HepG2 (cell line): ENCODE measurements around the gene GALK2. TPM values are rescaled to one million over a fixed set of nuclear protein-coding genes. Genes with fewer than 3 reads are reported as not detected.

Source experiments
- ATAC-seq: fragments of 200-7000 bp; cut with Tn5 transposase; 3 replicates; pipeline ENCODE4 v1.9.1; 2020; ENCODE audit warnings: mild to moderate bottlenecking, moderate library complexity
- BruUV-seq: library from RNA; stranded (reverse); fragments of 400-500 nt; replicated peaks from 2 replicates; lab custom pipeline; 2021; lab: Mats Ljungman, UMichigan
- CTCF ChIA-PET: fragments of 300-600 bp; formaldehyde crosslinking; extraction: SDS; loops from one replicate; lab custom pipeline; 2021; ENCODE audit warnings: low total read pairs, inconsistent platforms, low intra/inter-chr PET ratio; lab: Yijun Ruan, JAX
- POLR2A ChIA-PET: fragments of 350-600 bp; sonication (Branson Sonifier 250); formaldehyde crosslinking; loops from one replicate; lab custom pipeline; 2020; ENCODE audit warnings: antibody characterized with exemption, inconsistent platforms; lab: Yijun Ruan, JAX
- DNase-seq: peaks from one replicate; pipeline ENCODE4 v3.0.0-alpha.2; 2015; ENCODE audit warnings: low spot score
- FAIRE-seq: peaks from 3 replicates; lab custom pipeline; 2011; peaks lifted over from hg19 to GRCh38; lab: Jason Lieb, UNC
- H2AFZ ChIP-seq: one replicate; pipeline ENCODE4 v1.6.1; 2011; ENCODE audit warnings: low read length, inconsistent platforms
- H3K27ac ChIP-seq: fragments of 300-600 bp; 3 replicates; pipeline ENCODE4 v1.8.0; 2011; ENCODE audit warnings: mixed run types, mild to moderate bottlenecking, mixed read lengths, low read length, inconsistent platforms; ENCODE audit not compliant: insufficient read depth; ENCODE audit errors: extremely low read length
- H3K27me3 ChIP-seq, 2 experiments: fragments of 200-600 bp in 1 of 2; 2 replicates in 1 of 2; 3 replicates in 1 of 2; pipeline versions ENCODE4 v1.6.0 to v1.8.0; 2011; ENCODE audit warnings: low read length in 2 of 2, mild to moderate bottlenecking in 2 of 2, moderate library complexity in 2 of 2, inconsistent platforms in 1 of 2; ENCODE audit not compliant: insufficient read depth in 2 of 2, control insufficient read depth in 1 of 2
- H3K36me3 ChIP-seq, 2 experiments: fragments of 200-600 bp in 1 of 2; replicated peaks in 1 of 2; 2 replicates in 1 of 2; 3 replicates in 1 of 2; pipeline versions ENCODE4 v1.5.1 to v1.8.0; 2011; ENCODE audit warnings: low read length in 2 of 2, inconsistent platforms in 1 of 2; ENCODE audit not compliant: insufficient read depth in 2 of 2, control insufficient read depth in 1 of 2
- H3K4me1 ChIP-seq: 2 replicates; pipeline ENCODE4 v1.5.1; 2012; ENCODE audit warnings: low read length, inconsistent platforms; ENCODE audit not compliant: insufficient read depth
- H3K4me2 ChIP-seq: 2 replicates; pipeline ENCODE4 v1.6.0; 2011; ENCODE audit warnings: low read depth, low read length, inconsistent platforms
- H3K4me3 ChIP-seq, 3 experiments: fragments of 200-600 bp in 1 of 3; sonication (generic), shearing (Covaris generic) in 1 of 3; replicated peaks in 1 of 3; 2 replicates each; pipeline ENCODE4 v1.5.1; 2011 to 2016; ENCODE audit warnings: low read length in 3 of 3, inconsistent platforms in 2 of 3, low read depth in 2 of 3, mild to moderate bottlenecking in 2 of 3, control low read depth in 1 of 3, mixed read lengths in 1 of 3; ENCODE audit not compliant: insufficient read depth in 1 of 3
- H3K79me2 ChIP-seq: one replicate; pipeline ENCODE4 v1.6.1; 2011; ENCODE audit warnings: low read length, inconsistent platforms; ENCODE audit not compliant: insufficient read depth
- H3K9ac ChIP-seq: 2 replicates; pipeline ENCODE4 v1.6.0; 2011; ENCODE audit warnings: mild to moderate bottlenecking, low read depth, low read length, inconsistent platforms; ENCODE audit not compliant: insufficient read depth
- H3K9me3 ChIP-seq: 2 replicates; pipeline ENCODE4 v1.5.1; 2012; ENCODE audit warnings: mild to moderate bottlenecking, low read length
- H4K20me1 ChIP-seq: 2 replicates; pipeline ENCODE4 v1.6.0; 2011; ENCODE audit warnings: inconsistent platforms, mild to moderate bottlenecking, low read length, moderate library complexity; ENCODE audit not compliant: insufficient read depth
- EEA1 ChIP-seq: sonication (generic); formaldehyde crosslinking; IDR thresholded peaks from 2 replicates; pipeline ENCODE4 v1.5.1; 2020; ENCODE audit warnings: mild to moderate bottlenecking, missing genetic modification reagents, borderline replicate concordance
- ESRRA ChIP-seq: sonication (generic); formaldehyde crosslinking; IDR thresholded peaks from 2 replicates; pipeline ENCODE4 v1.5.1; 2020; ENCODE audit warnings: mild to moderate bottlenecking, low read depth, missing genetic modification reagents
- JUN ChIP-seq: sonication (generic); formaldehyde crosslinking; IDR thresholded peaks from 2 replicates; pipeline ENCODE4 v1.4.0; 2020; ENCODE audit warnings: mild to moderate bottlenecking, missing genetic modification reagents
- SIN3A ChIP-seq: IDR thresholded peaks from 2 replicates; pipeline ENCODE4 v1.6.1; 2011; ENCODE audit warnings: low read depth, mild to moderate bottlenecking, control low read depth, low read length, borderline replicate concordance
- ZGPAT ChIP-seq: IDR thresholded peaks from 2 replicates; pipeline ENCODE4 v1.6.1; 2016; ENCODE audit warnings: mild to moderate bottlenecking
- ZNF232 ChIP-seq: sonication (generic); formaldehyde crosslinking; IDR thresholded peaks from 2 replicates; pipeline ENCODE4 v1.4.0; 2020; ENCODE audit warnings: missing genetic modification reagents, borderline replicate concordance
- ZNF678 ChIP-seq: sonication (generic); formaldehyde crosslinking; IDR thresholded peaks from 2 replicates; pipeline ENCODE4 v1.4.0; 2020; ENCODE audit warnings: mild to moderate bottlenecking, missing genetic modification reagents
- ZNF850 ChIP-seq: sonication (generic); formaldehyde crosslinking; conservative IDR thresholded peaks from 2 replicates; pipeline ENCODE4 v1.9.0; 2021; ENCODE audit warnings: mild to moderate bottlenecking, missing genetic modification reagents
- WGBS: methylation state at CpG from one replicate; pipeline ENCODE4 v1.1.6; 2017; ENCODE audit warnings: low lambda C conversion rate; 5-methylcytosine and 5-hydroxymethylcytosine counted together
- in situ Hi-C: cut with HindIII; loops from 2 replicates; pipeline ENCODE4 v1.10.0; 2017; ENCODE audit warnings: low pct_unique_long_range_greater_than_20kb; ENCODE audit not compliant: extremely low pct_ligation_motif_present
- intact Hi-C: fragments of 100-400 bp; cut with micrococcal nuclease; formaldehyde crosslinking; loops from one replicate; pipeline ENCODE4 v1.10.0; 2022; ENCODE audit not compliant: unreplicated experiment
- polyA plus RNA-seq, 8 experiments: library from polyadenylated mRNA; depleted of rRNA in 3 of 8; stranded (reverse) in 7 of 8; unstranded in 1 of 8; fragments of >200 nt; fragmentation: Illumina TruSeq in 4 of 8; extraction: Trizol in 4 of 8; gene quantifications; 2 replicates each; pipeline versions ENCODE4 v1.2.1 to v1.2.3, GENCODE V29; 2011 to 2016; ENCODE audit warnings: low read depth in 4 of 8, missing spikeins in 1 of 8, mixed read lengths in 1 of 8; ENCODE audit not compliant: insufficient read depth in 1 of 8
- total RNA-seq, 5 experiments: library from RNA; depleted of rRNA; stranded (reverse); fragments of >200 nt; fragmentation: Illumina TruSeq; extraction: Trizol; gene quantifications; 2 replicates each; pipeline ENCODE4 v1.2.3, GENCODE V29; 2016; ENCODE audit warnings: low read depth in 1 of 5

Gene GALK2
- total and polyA plus RNA-seq, 2 of the 13 experiments (the other 11 are each of a cell fraction or from before 2014, with no cell fraction given) = 17.6 to 32.8 TPM

- no peaks in the 10 kb centered on the region for H3K9me3 ChIP-seq
- no peaks in the 10 kb centered on the region for H3K27me3 ChIP-seq
- DNase-seq = no peak
- no peak for TF ChIP-seq JUN
- no peak for TF ChIP-seq ESRRA (CRISPR knock-in tag)
- no peak for TF ChIP-seq ZNF232 (CRISPR knock-in tag)
- TF ChIP-seq ZNF678 (CRISPR knock-in tag) = no peak
- no peak overlapping the region for H3K4me2 ChIP-seq
- CTCF ChIA-PET = no interaction called here
- no peak for ATAC-seq
- intact Hi-C loops = no loop called here
- POLR2A ChIA-PET = no interaction called here
- H3K36me3 ChIP-seq = peaks cover 2 to 3% of the 10 kb centered on the region in 2 experiments; a peak in 2 of 5 replicates
- no peaks in the 10 kb centered on the region for H4K20me1 ChIP-seq
- WGBS = 100% methylated on average over 1 of the region's 1 CpG
- in situ Hi-C loops = no loop called here
- no peak overlapping the region for H3K27ac ChIP-seq
- no peak overlapping the region for H3K9ac ChIP-seq
- no TSS peak for BruUV-seq
- no peaks in the 10 kb centered on the region for H3K4me1 ChIP-seq
- FAIRE-seq = no peak
- H2AFZ ChIP-seq = no peak overlapping the region
- no peaks in the 10 kb centered on the region for H3K79me2 ChIP-seq
- no peak overlapping the region for H3K4me3 ChIP-seq
Measured at GRCh38 chr15:49313650-49314049, 143.6 kb downstream of the GALK2 start.

GRCh38 chr15:49314716-49315115, 144.7 kb downstream of the GALK2 start:
- Histone ChIP-seq H3K9me3 (no peaks in the 10 kb centered on the region), H3K4me3 (no peak overlapping the region), H3K4me2 (no peak overlapping the region), H3K4me1 (no peaks in the 10 kb centered on the region), H3K27me3 (no peaks in the 10 kb centered on the region), H3K79me2 (no peaks in the 10 kb centered on the region), H3K9ac (no peak overlapping the region), H4K20me1 (no peaks in the 10 kb centered on the region), H3K36me3 (peaks cover under 1 to 1% of the 10 kb centered on the region in 2 experiments; a peak in 2 of 5 replicates), H2AFZ (no peak overlapping the region), H3K27ac (no peak overlapping the region)
- DNase-seq (no peak), FAIRE-seq (no peak), ATAC-seq (no peak)
- POLR2A ChIA-PET = no interaction called here
- CTCF ChIA-PET = no interaction called here
- BruUV-seq = no TSS peak
- intact Hi-C loops = no loop called here
- WGBS = 100% methylated on average over 1 of the region's 1 CpG
- in situ Hi-C loops = no loop called here
- TF ChIP-seq ZGPAT (CRISPR knock-in tag) = no peak
- TF ChIP-seq SIN3A = no peak
- no peak for TF ChIP-seq ZNF850 (CRISPR knock-in tag)
- no peak for TF ChIP-seq EEA1
